Mesothelial cell of epicardium (in vitro differentiated cells): ENCODE data around the gene GLYATL1. TPM values are rescaled to one million over a fixed set of nuclear protein-coding genes. Genes with fewer than 3 reads are reported as not detected.

Experiments
- DNase-seq, 2 experiments: peaks; one replicate each; pipeline ENCODE4 v3.0.0; 2021; ENCODE audit warnings: low spot score in 2 of 2; ENCODE audit not compliant: unreplicated experiment in 2 of 2
- H3K27ac Mint-ChIP-seq: 2 replicates; pipeline ENCODE4 v1.8.0; 2021; ENCODE audit warnings: mixed read lengths
- H3K27me3 Mint-ChIP-seq: 2 replicates; pipeline ENCODE4 v1.8.0; 2021; ENCODE audit warnings: low read depth, mixed read lengths
- H3K36me3 Mint-ChIP-seq: 2 replicates; pipeline ENCODE4 v1.8.0; 2021; ENCODE audit warnings: mixed read lengths
- H3K4me1 Mint-ChIP-seq: 2 replicates; pipeline ENCODE4 v1.8.0; 2021; ENCODE audit warnings: mixed read lengths
- H3K4me3 Mint-ChIP-seq: 2 replicates; pipeline ENCODE4 v1.8.0; 2021; ENCODE audit warnings: mild to moderate bottlenecking, moderate library complexity, mixed read lengths
- H3K9me3 Mint-ChIP-seq: 2 replicates; pipeline ENCODE4 v1.8.0; 2021; ENCODE audit warnings: mixed read lengths
- CTCF ChIP-seq: fragments of 200-600 bp; sonication (generic); IDR thresholded peaks from one replicate; pipeline ENCODE4 v1.5.0; 2021; ENCODE audit warnings: antibody characterized with exemption; ENCODE audit not compliant: unreplicated experiment
- total RNA-seq: library from RNA; stranded (reverse); gene quantifications from 3 replicates; pipeline ENCODE4 v1.2.1, GENCODE V29; 2021

The GLYATL1 gene
- total RNA-seq, 1 donor from 2014 or later, result 0.89 TPM

GRCh38 chr11:58921778-58922390 lies 17.4 kb upstream of the GLYATL1 start:
- H3K4me3 Mint-ChIP-seq, result no peak overlapping the region
- peaks cover 34% of the 10 kb centered on the region for H3K27me3 Mint-ChIP-seq
- no peak for TF ChIP-seq CTCF
- DNase-seq, result no peak
- no peak overlapping the region for H3K27ac Mint-ChIP-seq
- H3K9me3 Mint-ChIP-seq, result peaks cover 18% of the 10 kb centered on the region
- H3K36me3 Mint-ChIP-seq, result no peaks in the 10 kb centered on the region
- H3K4me1 Mint-ChIP-seq, result peaks cover 5% of the 10 kb centered on the region

GRCh38 chr11:58922479-58922878 lies 16.8 kb upstream of the GLYATL1 start:
- DNase-seq, result no peak
- Mint-ChIP-seq H3K27me3 (peaks cover 35% of the 10 kb centered on the region), H3K4me1 (peaks cover 7% of the 10 kb centered on the region), H3K4me3 (no peak overlapping the region), H3K36me3 (no peaks in the 10 kb centered on the region), H3K9me3 (peaks cover 12% of the 10 kb centered on the region), H3K27ac (no peak overlapping the region)
- no peak for TF ChIP-seq CTCF

- no peak overlapping the region for H3K27ac Mint-ChIP-seq
- no peaks in the 10 kb centered on the region for H3K36me3 Mint-ChIP-seq
- H3K4me3 Mint-ChIP-seq, result no peak overlapping the region
- peaks cover 16% of the 10 kb centered on the region for H3K4me1 Mint-ChIP-seq
- no peak for TF ChIP-seq CTCF
- peaks cover 5% of the 10 kb centered on the region for H3K9me3 Mint-ChIP-seq
- DNase-seq, result no peak
- peaks cover 43% of the 10 kb centered on the region for H3K27me3 Mint-ChIP-seq
These were observed 15.9 kb upstream of the GLYATL1 start for GRCh38 chr11:58923300-58923788.

GRCh38 chr11:58924230-58924629 lies 15.1 kb upstream of the GLYATL1 start:
- TF ChIP-seq CTCF, result no peak
- Mint-ChIP-seq H3K9me3 (no peaks in the 10 kb centered on the region), H3K36me3 (no peaks in the 10 kb centered on the region), H3K27ac (no peak overlapping the region), H3K4me1 (peaks cover 16% of the 10 kb centered on the region), H3K27me3 (peaks cover 47% of the 10 kb centered on the region), H3K4me3 (no peak overlapping the region)
- DNase-seq, result no peak

GRCh38 chr11:58926251-58926650 lies 13.0 kb upstream of the GLYATL1 start:
- no peak for DNase-seq
- peaks cover 16% of the 10 kb centered on the region for H3K4me1 Mint-ChIP-seq

More at GRCh38 chr11:58926251-58926650, 13.0 kb upstream of the GLYATL1 start:
- no peaks in the 10 kb centered on the region for H3K9me3 Mint-ChIP-seq
- no peaks in the 10 kb centered on the region for H3K36me3 Mint-ChIP-seq
- no peak for TF ChIP-seq CTCF
- H3K4me3 Mint-ChIP-seq, result no peak overlapping the region
- peaks cover 46% of the 10 kb centered on the region for H3K27me3 Mint-ChIP-seq
- no peak overlapping the region for H3K27ac Mint-ChIP-seq
